ENCODE measurements around the gene GPHA2. TPM values are rescaled to one million over a fixed set of nuclear protein-coding genes. Genes with fewer than 3 reads are reported as not detected.
"Not testable (repeated sequence)": the region's sequence is repeated elsewhere in the genome, so short reads cannot be mapped to it uniquely, and the experiment has no call there.

Gene GPHA2
- total RNA-seq (2014; rRNA removed; shearing (Covaris generic)), result not detected in 2 replicates
- polyA plus RNA-seq (2015; cell fraction: cytosol; rRNA removed), result 0.87 TPM in 1 of 2 replicates, not detected in the other
- polyA plus RNA-seq (2015; cell fraction: nucleus; rRNA removed), result not detected in 2 replicates

- in situ Hi-C loops (cut with HindIII; ENCODE audit: low pct_unique_long_range_greater_than_20kb, low sequenced_read_pairs), result no loop called here
- DNase-seq (ENCODE audit: low read depth, low spot score), result no peak
Measured at GRCh38 chr11:64935359-64936081, at the start of gene GPHA2. Gene GPHA2 (minus strand): TSS chr11:64935893. CDS start chr11:64935460, 433 bp downstream.

GRCh38 chr11:64983339-64983738 lies 47.6 kb upstream of the GPHA2 start:
- DNase-seq (ENCODE audit: low read depth, low spot score); in situ Hi-C loops (cut with HindIII; ENCODE audit: low pct_unique_long_range_greater_than_20kb, low sequenced_read_pairs): not testable (repeated sequence)

GRCh38 chr11:64976651-64977050 lies 41.0 kb upstream of the GPHA2 start:
- in situ Hi-C loops (cut with HindIII; ENCODE audit: low pct_unique_long_range_greater_than_20kb, low sequenced_read_pairs), result no loop called here
- DNase-seq (ENCODE audit: low read depth, low spot score), result no peak

- no peak for DNase-seq (ENCODE audit: low read depth, low spot score)
- in situ Hi-C loops (cut with HindIII; ENCODE audit: low pct_unique_long_range_greater_than_20kb, low sequenced_read_pairs), result no loop called here
Measured at GRCh38 chr11:64974124-64974523, 38.4 kb upstream of the GPHA2 start.

- DNase-seq (ENCODE audit: low read depth, low spot score), result peak; percentile 46
- in situ Hi-C loops (cut with HindIII; ENCODE audit: low pct_unique_long_range_greater_than_20kb, low sequenced_read_pairs), result no loop called here
Measured at GRCh38 chr11:64971421-64972233, 35.9 kb upstream of the GPHA2 start, which contains the start of gene MAJIN. Gene MAJIN (minus strand): TSS chr11:64972108. CDS start chr11:64959405, 12,703 bp downstream.

GRCh38 chr11:64970731-64971151 lies 35.0 kb upstream of the GPHA2 start:
- DNase-seq (ENCODE audit: low read depth, low spot score), result no peak

GRCh38 chr11:64969209-64969608 lies 33.5 kb upstream of the GPHA2 start:
- in situ Hi-C loops (cut with HindIII; ENCODE audit: low pct_unique_long_range_greater_than_20kb, low sequenced_read_pairs), result no loop called here
- DNase-seq (ENCODE audit: low read depth, low spot score), result no peak

More at GRCh38 chr11:64970731-64971151, 35.0 kb upstream of the GPHA2 start:
- in situ Hi-C loops (cut with HindIII; ENCODE audit: low pct_unique_long_range_greater_than_20kb, low sequenced_read_pairs), result no loop called here

GRCh38 chr11:64967375-64967774 lies 31.7 kb upstream of the GPHA2 start:
- in situ Hi-C loops (cut with HindIII; ENCODE audit: low pct_unique_long_range_greater_than_20kb, low sequenced_read_pairs), result no loop called here
- DNase-seq (ENCODE audit: low read depth, low spot score), result no peak

GRCh38 chr11:64963072-64963631 lies 27.5 kb upstream of the GPHA2 start:
- DNase-seq (ENCODE audit: low read depth, low spot score), result no peak
- in situ Hi-C loops (cut with HindIII; ENCODE audit: low pct_unique_long_range_greater_than_20kb, low sequenced_read_pairs), result no loop called here

- in situ Hi-C loops (cut with HindIII; ENCODE audit: low pct_unique_long_range_greater_than_20kb, low sequenced_read_pairs), result no loop called here
- no peak for DNase-seq (ENCODE audit: low read depth, low spot score)
Measured at GRCh38 chr11:64960719-64961118, 25.0 kb upstream of the GPHA2 start.

- in situ Hi-C loops (cut with HindIII; ENCODE audit: low pct_unique_long_range_greater_than_20kb, low sequenced_read_pairs), result no loop called here
- no peak for DNase-seq (ENCODE audit: low read depth, low spot score)
Measured at GRCh38 chr11:64959498-64959897, 23.8 kb upstream of the GPHA2 start.

GRCh38 chr11:64954201-64954600 lies 18.5 kb upstream of the GPHA2 start:
- in situ Hi-C loops (cut with HindIII; ENCODE audit: low pct_unique_long_range_greater_than_20kb, low sequenced_read_pairs), result no loop called here
- no peak for DNase-seq (ENCODE audit: low read depth, low spot score)

- no peak for DNase-seq (ENCODE audit: low read depth, low spot score)
- in situ Hi-C loops (cut with HindIII; ENCODE audit: low pct_unique_long_range_greater_than_20kb, low sequenced_read_pairs), result no loop called here
Measured at GRCh38 chr11:64951529-64951928, 15.8 kb upstream of the GPHA2 start.

GRCh38 chr11:64947208-64947814 lies 11.6 kb upstream of the GPHA2 start:
- DNase-seq (ENCODE audit: low read depth, low spot score), result peak; percentile 25
- in situ Hi-C loops (cut with HindIII; ENCODE audit: low pct_unique_long_range_greater_than_20kb, low sequenced_read_pairs), result no loop called here

- DNase-seq (ENCODE audit: low read depth, low spot score), result no peak
- in situ Hi-C loops (cut with HindIII; ENCODE audit: low pct_unique_long_range_greater_than_20kb, low sequenced_read_pairs), result no loop called here
Measured at GRCh38 chr11:64936539-64936938, 846 bp upstream of the GPHA2 start.

GRCh38 chr11:64934682-64935358 lies 873 bp downstream of the GPHA2 start:
- no peak for DNase-seq (ENCODE audit: low read depth, low spot score)
- in situ Hi-C loops (cut with HindIII; ENCODE audit: low pct_unique_long_range_greater_than_20kb, low sequenced_read_pairs), result no loop called here

- DNase-seq (ENCODE audit: low read depth, low spot score), result no peak
- in situ Hi-C loops (cut with HindIII; ENCODE audit: low pct_unique_long_range_greater_than_20kb, low sequenced_read_pairs), result no loop called here
Measured at GRCh38 chr11:64933935-64934681, 1.6 kb downstream of the GPHA2 start.

Data from SK-MEL-5 (cell line).